Parathyroid adenoma (tissue), 2 donors: ENCODE measurements around the gene NHLH2.

Experiments used
- H2AFZ ChIP-seq: fragments of 300-600 bp; sonication (generic); one replicate; pipeline ENCODE4 v1.7.0; 2017; ENCODE audit warnings: antibody characterized with exemption, mild to moderate bottlenecking
- H3K27ac ChIP-seq: fragments of 300-600 bp; sonication (generic); one replicate; pipeline ENCODE4 v1.7.0; 2017
- H3K27me3 ChIP-seq: fragments of 300-600 bp; sonication (generic); one replicate; pipeline ENCODE4 v1.7.0; 2017; ENCODE audit warnings: low read length; ENCODE audit not compliant: control insufficient read depth, insufficient read depth
- H3K36me3 ChIP-seq: fragments of 300-600 bp; sonication (generic); one replicate; pipeline ENCODE4 v1.7.0; 2017; ENCODE audit warnings: low read length; ENCODE audit not compliant: control insufficient read depth, insufficient read depth
- H3K4me1 ChIP-seq: fragments of 300-600 bp; sonication (generic); one replicate; pipeline ENCODE4 v1.7.0; 2017; ENCODE audit warnings: control low read depth
- H3K4me2 ChIP-seq: fragments of 300-600 bp; sonication (generic); one replicate; pipeline ENCODE4 v1.7.0; 2017; ENCODE audit warnings: low read length
- H3K4me3 ChIP-seq: fragments of 300-600 bp; sonication (generic); one replicate; pipeline ENCODE4 v1.7.0; 2017; ENCODE audit warnings: low read depth, low read length
- H3K79me2 ChIP-seq: fragments of 300-600 bp; sonication (generic); one replicate; pipeline ENCODE4 v1.7.0; 2017; ENCODE audit warnings: control low read depth
- H3K9ac ChIP-seq: fragments of 300-600 bp; sonication (generic); one replicate; pipeline ENCODE4 v1.7.0; 2017; ENCODE audit warnings: mild to moderate bottlenecking
- H3K9me3 ChIP-seq: fragments of 300-600 bp; sonication (generic); one replicate; pipeline ENCODE4 v1.7.0; 2017; ENCODE audit warnings: low read length; ENCODE audit not compliant: control insufficient read depth
- TF ChIP-seq, protein P1 (sequence below): fragments of 300-600 bp; sonication (generic); IDR thresholded peaks from one replicate; pipeline ENCODE4 v1.7.0; 2017; ENCODE audit warnings: antibody characterized with exemption, mild to moderate bottlenecking
- donor health status: primary hyperparathyroidism.

NHLH2 gene

DNA sequence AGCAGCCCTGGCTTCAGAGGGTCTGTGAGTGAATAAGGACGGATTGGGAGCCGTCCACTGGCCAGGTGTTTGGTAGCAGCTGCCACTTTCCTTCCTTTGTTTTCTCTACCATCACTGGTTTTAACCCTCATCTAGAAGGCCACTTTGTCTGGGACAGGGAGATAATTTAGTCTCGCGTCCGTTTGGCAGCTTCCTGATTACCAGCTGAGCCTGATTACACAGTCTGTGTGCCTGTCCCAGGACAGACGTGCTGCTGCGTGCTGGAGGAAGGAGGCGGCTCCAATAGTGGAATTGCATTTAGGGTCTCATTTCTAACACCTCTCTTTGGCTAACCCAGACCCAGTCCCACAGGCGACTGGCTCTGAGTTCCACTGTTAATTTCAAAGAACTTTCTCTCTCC, 47.8 kb downstream of the NHLH2 start:
- H3K27ac ChIP-seq, result no peak overlapping the region
- TF ChIP-seq, protein P1, sequence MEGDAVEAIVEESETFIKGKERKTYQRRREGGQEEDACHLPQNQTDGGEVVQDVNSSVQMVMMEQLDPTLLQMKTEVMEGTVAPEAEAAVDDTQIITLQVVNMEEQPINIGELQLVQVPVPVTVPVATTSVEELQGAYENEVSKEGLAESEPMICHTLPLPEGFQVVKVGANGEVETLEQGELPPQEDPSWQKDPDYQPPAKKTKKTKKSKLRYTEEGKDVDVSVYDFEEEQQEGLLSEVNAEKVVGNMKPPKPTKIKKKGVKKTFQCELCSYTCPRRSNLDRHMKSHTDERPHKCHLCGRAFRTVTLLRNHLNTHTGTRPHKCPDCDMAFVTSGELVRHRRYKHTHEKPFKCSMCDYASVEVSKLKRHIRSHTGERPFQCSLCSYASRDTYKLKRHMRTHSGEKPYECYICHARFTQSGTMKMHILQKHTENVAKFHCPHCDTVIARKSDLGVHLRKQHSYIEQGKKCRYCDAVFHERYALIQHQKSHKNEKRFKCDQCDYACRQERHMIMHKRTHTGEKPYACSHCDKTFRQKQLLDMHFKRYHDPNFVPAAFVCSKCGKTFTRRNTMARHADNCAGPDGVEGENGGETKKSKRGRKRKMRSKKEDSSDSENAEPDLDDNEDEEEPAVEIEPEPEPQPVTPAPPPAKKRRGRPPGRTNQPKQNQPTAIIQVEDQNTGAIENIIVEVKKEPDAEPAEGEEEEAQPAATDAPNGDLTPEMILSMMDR, result no peak

GRCh38 chr1:115791816-115792215, 49.1 kb downstream of the NHLH2 start:
- TF ChIP-seq, protein P1, result no peak
- Histone ChIP-seq H3K4me2 (no peak overlapping the region), H3K36me3 (no peaks in the 10 kb centered on the region), H3K79me2 (no peaks in the 10 kb centered on the region), H3K27ac (no peak overlapping the region), H3K4me3 (no peak overlapping the region), H3K27me3 (no peaks in the 10 kb centered on the region), H3K9me3 (no peaks in the 10 kb centered on the region), H3K4me1 (no peaks in the 10 kb centered on the region), H3K9ac (no peak overlapping the region), H2AFZ (no peak overlapping the region)

More for the DNA sequence above, 47.8 kb downstream of the NHLH2 start:
- Histone ChIP-seq H2AFZ (no peak overlapping the region), H3K9ac (no peak overlapping the region), H3K9me3 (no peaks in the 10 kb centered on the region), H3K27me3 (no peaks in the 10 kb centered on the region), H3K4me2 (no peak overlapping the region), H3K79me2 (no peaks in the 10 kb centered on the region), H3K4me1 (no peaks in the 10 kb centered on the region), H3K4me3 (no peak overlapping the region), H3K36me3 (no peaks in the 10 kb centered on the region)

GRCh38 chr1:115790846-115791245, 50.1 kb downstream of the NHLH2 start:
- Histone ChIP-seq H3K4me3 (no peak overlapping the region), H3K79me2 (no peaks in the 10 kb centered on the region), H3K36me3 (no peaks in the 10 kb centered on the region), H3K9ac (no peak overlapping the region), H3K27ac (no peak overlapping the region), H3K27me3 (no peaks in the 10 kb centered on the region), H2AFZ (no peak overlapping the region), H3K9me3 (no peaks in the 10 kb centered on the region), H3K4me2 (no peak overlapping the region), H3K4me1 (no peaks in the 10 kb centered on the region)
- TF ChIP-seq, protein P1, result no peak

GRCh38 chr1:115790356-115790755, 50.6 kb downstream of the NHLH2 start:
- Histone ChIP-seq H3K79me2 (no peaks in the 10 kb centered on the region), H3K9me3 (no peaks in the 10 kb centered on the region), H3K4me3 (no peak overlapping the region), H3K4me1 (no peaks in the 10 kb centered on the region), H3K27me3 (no peaks in the 10 kb centered on the region), H3K27ac (no peak overlapping the region), H2AFZ (no peak overlapping the region), H3K36me3 (no peaks in the 10 kb centered on the region), H3K4me2 (no peak overlapping the region), H3K9ac (no peak overlapping the region)
- TF ChIP-seq, protein P1, result no peak
